K562 (cell line): ENCODE results near the gene ARFRP1. TPM values are rescaled to one million over a fixed set of nuclear protein-coding genes. Genes with fewer than 3 reads are reported as not detected.

Experiments
- ATF1 ChIP-seq, 2 experiments: fragments of 450-650 bp in 1 of 2; IDR thresholded peaks; 2 replicates each; pipeline ENCODE4 v1.6.1; 2016; ENCODE audit warnings: missing compliant biosample characterization in 1 of 2, missing genetic modification characterization in 1 of 2
- CTCF ChIP-seq, 3 experiments: IDR thresholded peaks in 2 of 3; conservative IDR thresholded peaks in 1 of 3; 2 replicates each; pipeline ENCODE4 v1.5.1; 2011 to 2012; ENCODE audit warnings: low read length in 3 of 3, mild to moderate bottlenecking in 3 of 3, control low read depth in 2 of 3, improper control_type of control experiment in 1 of 3, inconsistent platforms in 1 of 3, low read depth in 1 of 3, mixed read lengths in 1 of 3, moderate library complexity in 1 of 3; ENCODE audit not compliant: insufficient read depth in 2 of 3
- CTCFL ChIP-seq: IDR thresholded peaks from 2 replicates; pipeline ENCODE4 v1.6.1; 2011; ENCODE audit warnings: borderline replicate concordance, low read depth, mild to moderate bottlenecking, moderate library complexity, low read length; ENCODE audit not compliant: insufficient read depth, poor library complexity, severe bottlenecking
- DDX20 ChIP-seq: fragments of 450-650 bp; IDR thresholded peaks from 2 replicates; pipeline ENCODE4 v1.6.1; 2016; ENCODE audit warnings: missing genetic modification characterization, low read depth, mild to moderate bottlenecking, missing compliant biosample characterization, moderate library complexity
- E2F6 ChIP-seq, 2 experiments: IDR thresholded peaks; 2 replicates each; pipeline ENCODE4 v1.6.1; 2011; ENCODE audit warnings: borderline replicate concordance in 1 of 2, control low read depth in 1 of 2, low read depth in 1 of 2, low read length in 1 of 2, mild to moderate bottlenecking in 1 of 2, mixed read lengths in 1 of 2, moderate library complexity in 1 of 2; ENCODE audit not compliant: insufficient read depth in 1 of 2, insufficient read length in 1 of 2, poor library complexity in 1 of 2, severe bottlenecking in 1 of 2; ENCODE audit errors: extremely low read depth in 1 of 2
- E4F1 ChIP-seq: fragments of 250-450 bp; sonication (Bioruptor Pico); IDR thresholded peaks from 2 replicates; pipeline ENCODE4 v1.5.0; 2021; ENCODE audit warnings: mild to moderate bottlenecking, borderline replicate concordance
- GATAD2A ChIP-seq: fragments of 450-650 bp; IDR thresholded peaks from 2 replicates; pipeline ENCODE4 v1.6.1; 2017
- IRF2 ChIP-seq: sonication (generic); formaldehyde crosslinking; IDR thresholded peaks from 2 replicates; pipeline ENCODE4 v1.8.1; 2022; ENCODE audit warnings: mild to moderate bottlenecking, missing genetic modification reagents
- JUND ChIP-seq, 2 experiments: IDR thresholded peaks; 2 replicates in 1 of 2; 3 replicates in 1 of 2; pipeline ENCODE4 v1.6.1; 2011; ENCODE audit warnings: borderline replicate concordance in 2 of 2, low read depth in 2 of 2, low read length in 2 of 2, improper control_type of control experiment in 1 of 2, missing biosample characterization in 1 of 2, missing genetic modification characterization in 1 of 2, missing genetic modification reagents in 1 of 2
- MEIS2 ChIP-seq: fragments of 450-650 bp; IDR thresholded peaks from 2 replicates; pipeline ENCODE4 v1.6.1; 2014; ENCODE audit warnings: mild to moderate bottlenecking; ENCODE audit not compliant: partially characterized antibody
- POLR2B ChIP-seq: fragments of 450-650 bp; IDR thresholded peaks from 2 replicates; pipeline ENCODE4 v1.6.1; 2018; ENCODE audit warnings: low read depth; ENCODE audit not compliant: partially characterized antibody
- THRB ChIP-seq: fragments of 450-650 bp; formaldehyde crosslinking; conservative IDR thresholded peaks from 2 replicates; pipeline ENCODE4 v1.4.0; 2022; ENCODE audit warnings: mild to moderate bottlenecking, missing genetic modification characterization
- TSC22D4 ChIP-seq: fragments of 450-650 bp; IDR thresholded peaks from 2 replicates; pipeline ENCODE4 v1.6.1; 2016; ENCODE audit warnings: missing genetic modification characterization, missing biosample characterization, control low read depth
- WHSC1 ChIP-seq: IDR thresholded peaks from one replicate; pipeline ENCODE4 v1.6.1; 2012; ENCODE audit warnings: low read length, control low read depth, inconsistent platforms
- polyA plus RNA-seq, 8 experiments: library from polyadenylated mRNA; depleted of rRNA in 4 of 8; stranded (reverse) in 5 of 8; unstranded in 3 of 8; fragments of >200 nt; fragmentation: Nextera tagmentation in 2 of 8; fragmentation: Illumina TruSeq in 1 of 8; extraction: Ambion mirVana in 2 of 8; extraction: Trizol in 1 of 8; gene quantifications; 2 replicates each; pipeline versions ENCODE4 v1.2.1 to v1.2.3, GENCODE V29; 2011 to 2014; ENCODE audit warnings: inconsistent platforms in 1 of 8, missing spikeins in 1 of 8
- total RNA-seq, 7 experiments: library from RNA; depleted of rRNA in 6 of 7; stranded (reverse); fragments of >200 nt in 6 of 7; fragmentation: Illumina TruSeq in 2 of 7; extraction: Trizol in 2 of 7; gene quantifications; 2 replicates each; pipeline versions ENCODE4 v1.2.1 to v1.2.3, GENCODE V29; 2011 to 2021; ENCODE audit warnings: low replicate concordance in 1 of 7

The ARFRP1 gene
- total and polyA plus RNA-seq, 9 of the 15 experiments (the other 6 are each of a cell fraction or from before 2014, with no cell fraction given): 2.2 to 78.9 (median 37.3) TPM

GRCh38 chr20:63707558-63708300 is at the start of gene ARFRP1, which contains the start of gene ZGPAT (continued):
- no peak for TF ChIP-seq THRB
- peak; percentile 52 for TF ChIP-seq POLR2B
- TF ChIP-seq E4F1 (CRISPR knock-in tag): no peak
- TF ChIP-seq E2F6 (IDR thresholded peaks at IDR 0.05; ENCODE audit: borderline replicate concordance in 1 of 2, extremely low read depth in 1 of 2, insufficient read depth in 1 of 2, insufficient read length in 1 of 2, low read depth in 1 of 2, low read length in 1 of 2, poor library complexity in 1 of 2, severe bottlenecking in 1 of 2): peak; percentile 75 to 92
- TF ChIP-seq DDX20 (tag): no peak
- no peak for TF ChIP-seq IRF2 (CRISPR knock-in tag)
- TF ChIP-seq WHSC1: no peak
- TF ChIP-seq GATAD2A: no peak
- TF ChIP-seq MEIS2: no peak
- TF ChIP-seq TSC22D4 (tag): no peak
- TF ChIP-seq CTCFL: no peak
- peak; percentile 52; the same call in 1 of the 2 replicates for TF ChIP-seq JUND (IDR thresholded peaks at IDR 0.05; ENCODE audit: borderline replicate concordance, low read depth, low read length)
- TF ChIP-seq JUND (tag; IDR thresholded peaks at IDR 0.05; ENCODE audit: borderline replicate concordance, low read depth, low read length): peak; percentile 15; the same call in 1 of the 3 replicates
- TF ChIP-seq ATF1 (CRISPR knock-in tag; IDR thresholded peaks at IDR 0.05): no peak
- TF ChIP-seq ATF1 (tag; IDR thresholded peaks at IDR 0.05): peak; percentile 68
- no peak for TF ChIP-seq CTCF (IDR thresholded peaks at IDR 0.05 in 2 of 3, conservative IDR thresholded peaks at IDR 0.05 in 1 of 3; ENCODE audit: insufficient read depth in 2 of 3, low read depth in 1 of 3, low read length in 3 of 3)
